ENCODE results near the gene ITPRID1. TPM values are rescaled to one million over a fixed set of nuclear protein-coding genes. Genes with fewer than 3 reads are reported as not detected.

ITPRID1 gene
- total RNA-seq, 1 experiment from 2014 or later = not detected

GRCh38 chr7:31687024-31687748 lies 173.3 kb downstream of the ITPRID1 start, which contains the start of gene PPP1R17:
Gene PPP1R17, plus strand, starts transcription at chr7:31687215. Its CDS starts 5,227 bp downstream, at chr7:31692442.
- no peak within 1 kb of the TSS for H3K4me3 ChIP-seq (ENCODE audit: low read depth in 2 of 2, low read length in 2 of 2)
- in situ Hi-C loops (cut with HindIII; ENCODE audit: low pct_unique_long_range_greater_than_20kb, low sequenced_read_pairs) = no loop called here
- intact Hi-C loops (cut with micrococcal nuclease; ENCODE audit: unreplicated experiment) = no loop called here
- ChIA-PET CTCF (no interaction called here), POLR2A (no interaction called here)
- H3K9me3 ChIP-seq (ENCODE audit: control insufficient read depth, insufficient read depth, low read depth, low read length) = no peaks in the 10 kb centered on the region
- H3K4me1 ChIP-seq (ENCODE audit: control insufficient read depth, insufficient read depth, low read length) = no peaks in the 10 kb centered on the region
- DNase-seq (ENCODE audit: low read depth, low spot score) = no peak
- no peak within 1 kb of the TSS for H3K27ac ChIP-seq (ENCODE audit: low read length)
- H3K27me3 ChIP-seq (ENCODE audit: control insufficient read depth, insufficient read depth, low read length) = peaks cover 7% of the 10 kb centered on the region
- no TSS peak for BruUV-seq (replicated peaks)
- ATAC-seq = no peak
- no peak for TF ChIP-seq POLR2AphosphoS5 (IDR thresholded peaks at IDR 0.05; ENCODE audit: low read depth, low read length)
- no peak for TF ChIP-seq TCF7L2 (IDR thresholded peaks at IDR 0.05; ENCODE audit: low read depth, low read length)
- no peak for TF ChIP-seq REST (IDR thresholded peaks at IDR 0.05; ENCODE audit: insufficient read depth in 1 of 2, low read depth in 2 of 2, low read length in 1 of 2)
- TF ChIP-seq CTCF (IDR thresholded peaks at IDR 0.05) = no peak
- TF ChIP-seq SIN3A (IDR thresholded peaks at IDR 0.05; ENCODE audit: borderline replicate concordance, insufficient read depth, low read depth, low read length) = no peak
- no peaks in the 10 kb centered on the region for H3K36me3 ChIP-seq (ENCODE audit: control insufficient read depth, insufficient read depth, low read length)

GRCh38 chr7:31688372-31688771 lies 174.5 kb downstream of the ITPRID1 start:
- ATAC-seq (no peak), DNase-seq (ENCODE audit: low read depth, low spot score) (no peak)
- H3K4me3 ChIP-seq (ENCODE audit: low read depth in 2 of 2, low read length in 2 of 2) = no peak overlapping the region
- in situ Hi-C loops (cut with HindIII; ENCODE audit: low pct_unique_long_range_greater_than_20kb, low sequenced_read_pairs) (no loop called here), intact Hi-C loops (cut with micrococcal nuclease; ENCODE audit: unreplicated experiment) (no loop called here)
- no peaks in the 10 kb centered on the region for H3K36me3 ChIP-seq (ENCODE audit: control insufficient read depth, insufficient read depth, low read length)
- ChIA-PET CTCF (no interaction called here), POLR2A (no interaction called here)
- TF ChIP-seq TCF7L2 (IDR thresholded peaks at IDR 0.05; ENCODE audit: low read depth, low read length) (no peak), REST (IDR thresholded peaks at IDR 0.05; ENCODE audit: insufficient read depth in 1 of 2, low read depth in 2 of 2, low read length in 1 of 2) (no peak), SIN3A (IDR thresholded peaks at IDR 0.05; ENCODE audit: borderline replicate concordance, insufficient read depth, low read depth, low read length) (no peak), POLR2AphosphoS5 (IDR thresholded peaks at IDR 0.05; ENCODE audit: low read depth, low read length) (no peak)
- peaks cover 7% of the 10 kb centered on the region for H3K27me3 ChIP-seq (ENCODE audit: control insufficient read depth, insufficient read depth, low read length)
- BruUV-seq (replicated peaks) = no TSS peak
- H3K27ac ChIP-seq (ENCODE audit: low read length) = no peak overlapping the region
- no peaks in the 10 kb centered on the region for H3K4me1 ChIP-seq (ENCODE audit: control insufficient read depth, insufficient read depth, low read length)
- no peaks in the 10 kb centered on the region for H3K9me3 ChIP-seq (ENCODE audit: control insufficient read depth, insufficient read depth, low read depth, low read length)
